WERI-Rb-1 (cell line): ENCODE measurements around the gene MLH1.

ENCODE experiments used
- DNase-seq: peaks from one replicate; pipeline ENCODE4 v3.0.0-alpha.2; 2020
- H3K27ac ChIP-seq: fragments of 250-450 bp; sonication (Bioruptor Pico); 2 replicates; pipeline ENCODE4 v1.5.1; 2020; ENCODE audit warnings: mild to moderate bottlenecking, moderate library complexity
- H3K27me3 ChIP-seq: fragments of 250-450 bp; sonication (Bioruptor Pico); 2 replicates; pipeline ENCODE4 v1.5.1; 2021; ENCODE audit warnings: mild to moderate bottlenecking, low read depth, moderate library complexity; ENCODE audit not compliant: insufficient read depth, severe bottlenecking
- H3K36me3 ChIP-seq: fragments of 250-450 bp; sonication (Bioruptor Pico); 2 replicates; pipeline ENCODE4 v1.5.1; 2020; ENCODE audit warnings: mild to moderate bottlenecking, moderate library complexity
- H3K4me3 ChIP-seq: 2 replicates; pipeline ENCODE4 v1.5.1; 2011; ENCODE audit warnings: low read depth, mild to moderate bottlenecking, control low read depth, low read length
- H3K9me3 ChIP-seq: fragments of 250-450 bp; sonication (Bioruptor Pico); 2 replicates; pipeline ENCODE4 v1.5.1; 2021; ENCODE audit warnings: mild to moderate bottlenecking, moderate library complexity; ENCODE audit not compliant: severe bottlenecking
- TF ChIP-seq, protein P1 (sequence below): IDR thresholded peaks from 2 replicates; pipeline ENCODE4 v1.5.1; 2011; ENCODE audit warnings: low read depth, mild to moderate bottlenecking, control low read depth, inconsistent platforms, low read length

Gene MLH1

GRCh38 chr3:37068031-37068430, 74.7 kb downstream of the MLH1 start:
- TF ChIP-seq, protein P1, sequence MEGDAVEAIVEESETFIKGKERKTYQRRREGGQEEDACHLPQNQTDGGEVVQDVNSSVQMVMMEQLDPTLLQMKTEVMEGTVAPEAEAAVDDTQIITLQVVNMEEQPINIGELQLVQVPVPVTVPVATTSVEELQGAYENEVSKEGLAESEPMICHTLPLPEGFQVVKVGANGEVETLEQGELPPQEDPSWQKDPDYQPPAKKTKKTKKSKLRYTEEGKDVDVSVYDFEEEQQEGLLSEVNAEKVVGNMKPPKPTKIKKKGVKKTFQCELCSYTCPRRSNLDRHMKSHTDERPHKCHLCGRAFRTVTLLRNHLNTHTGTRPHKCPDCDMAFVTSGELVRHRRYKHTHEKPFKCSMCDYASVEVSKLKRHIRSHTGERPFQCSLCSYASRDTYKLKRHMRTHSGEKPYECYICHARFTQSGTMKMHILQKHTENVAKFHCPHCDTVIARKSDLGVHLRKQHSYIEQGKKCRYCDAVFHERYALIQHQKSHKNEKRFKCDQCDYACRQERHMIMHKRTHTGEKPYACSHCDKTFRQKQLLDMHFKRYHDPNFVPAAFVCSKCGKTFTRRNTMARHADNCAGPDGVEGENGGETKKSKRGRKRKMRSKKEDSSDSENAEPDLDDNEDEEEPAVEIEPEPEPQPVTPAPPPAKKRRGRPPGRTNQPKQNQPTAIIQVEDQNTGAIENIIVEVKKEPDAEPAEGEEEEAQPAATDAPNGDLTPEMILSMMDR: no peak
- H3K36me3 ChIP-seq: peaks cover 8% of the 10 kb centered on the region

GRCh38 chr3:37071921-37072320, 78.6 kb downstream of the MLH1 start:
- no peak overlapping the region for H3K27ac ChIP-seq
- peaks cover 4% of the 10 kb centered on the region for H3K36me3 ChIP-seq
- TF ChIP-seq, protein P1: no peak
- DNase-seq: no peak
- no peak overlapping the region for H3K4me3 ChIP-seq
- H3K27me3 ChIP-seq: no peaks in the 10 kb centered on the region
- H3K9me3 ChIP-seq: no peaks in the 10 kb centered on the region

More at GRCh38 chr3:37068031-37068430, 74.7 kb downstream of the MLH1 start:
- Histone ChIP-seq H3K27me3 (no peaks in the 10 kb centered on the region), H3K27ac (no peak overlapping the region), H3K4me3 (no peak overlapping the region), H3K9me3 (no peaks in the 10 kb centered on the region)
- no peak for DNase-seq

- no peaks in the 10 kb centered on the region for H3K9me3 ChIP-seq
- peaks cover 4% of the 10 kb centered on the region for H3K36me3 ChIP-seq
- TF ChIP-seq, protein P1: no peak
- no peak overlapping the region for H3K4me3 ChIP-seq
- no peak overlapping the region for H3K27ac ChIP-seq
- no peak for DNase-seq
- H3K27me3 ChIP-seq: no peaks in the 10 kb centered on the region
These were observed 79.6 kb downstream of the MLH1 start for GRCh38 chr3:37072892-37073291.

- TF ChIP-seq, protein P1: no peak
- Histone ChIP-seq H3K27ac (no peak overlapping the region), H3K9me3 (no peaks in the 10 kb centered on the region), H3K4me3 (no peak overlapping the region), H3K36me3 (peaks cover 7% of the 10 kb centered on the region), H3K27me3 (no peaks in the 10 kb centered on the region)
- no peak for DNase-seq
These were observed 80.9 kb downstream of the MLH1 start for GRCh38 chr3:37074178-37074577.

GRCh38 chr3:37075955-37076354, 82.6 kb downstream of the MLH1 start:
- peaks cover 7% of the 10 kb centered on the region for H3K36me3 ChIP-seq
- H3K9me3 ChIP-seq: no peaks in the 10 kb centered on the region
- no peak for DNase-seq
- no peaks in the 10 kb centered on the region for H3K27me3 ChIP-seq
- TF ChIP-seq, protein P1: no peak
- no peak overlapping the region for H3K4me3 ChIP-seq
- H3K27ac ChIP-seq: no peak overlapping the region

GRCh38 chr3:37082317-37082716, 89.0 kb downstream of the MLH1 start:
- DNase-seq: no peak
- no peak overlapping the region for H3K27ac ChIP-seq
- no peak overlapping the region for H3K4me3 ChIP-seq
- H3K36me3 ChIP-seq: peaks cover 3% of the 10 kb centered on the region; the same call in 1 of the 2 replicates
- no peaks in the 10 kb centered on the region for H3K9me3 ChIP-seq
- TF ChIP-seq, protein P1: no peak
- no peaks in the 10 kb centered on the region for H3K27me3 ChIP-seq
